Right atrium auricular region (tissue), 2 donors: ENCODE measurements around the gene TLDC2. TPM values are rescaled to one million over a fixed set of nuclear protein-coding genes. Genes with fewer than 3 reads are reported as not detected.

Experiments
- DNase-seq: peaks from one replicate; pipeline ENCODE4 v3.0.0-alpha.2; 2019; ENCODE audit warnings: low spot score
- H3K27ac ChIP-seq, 2 donors: fragments of 200-600 bp; sonication (generic); 1 replicate in 1 of 2; 2 replicates in 1 of 2; pipeline ENCODE4 v1.5.1; 2016 to 2019
- H3K27me3 ChIP-seq, 2 donors: fragments of 200-600 bp; sonication (generic); one replicate each; pipeline versions ENCODE4 v1.5.1 to v1.6.0; 2017 to 2019
- H3K36me3 ChIP-seq: fragments of 200-600 bp; sonication (generic); one replicate; pipeline ENCODE4 v1.5.1; 2016
- H3K4me1 ChIP-seq, 2 donors: fragments of 200-600 bp; sonication (generic); one replicate each; pipeline versions ENCODE4 v1.5.1 to v1.6.0; 2017 to 2019
- H3K4me3 ChIP-seq, 2 donors: fragments of 200-600 bp; sonication (generic); 1 replicate in 1 of 2; 2 replicates in 1 of 2; pipeline ENCODE4 v1.5.1; 2017 to 2019; ENCODE audit warnings: mild to moderate bottlenecking in 1 of 2, moderate library complexity in 1 of 2
- H3K9me3 ChIP-seq, 2 donors: fragments of 200-600 bp; sonication (generic); one replicate each; pipeline ENCODE4 v1.5.1; 2019
- total RNA-seq, 2 donors: library from RNA; depleted of rRNA; stranded (reverse); fragments of >200 nt; gene quantifications; one replicate each; pipeline ENCODE4 v1.1.0, GENCODE V29; 2016
- TF ChIP-seq, protein P1 (sequence below), 2 donors: fragments of 200-600 bp; sonication (generic); IDR thresholded peaks; one replicate each; pipeline ENCODE4 v1.5.1; 2019; ENCODE audit warnings: antibody characterized with exemption in 2 of 2

The TLDC2 gene
- total RNA-seq, 2 donors from 2014 or later = 0.30 TPM; not detected in 1

DNA sequence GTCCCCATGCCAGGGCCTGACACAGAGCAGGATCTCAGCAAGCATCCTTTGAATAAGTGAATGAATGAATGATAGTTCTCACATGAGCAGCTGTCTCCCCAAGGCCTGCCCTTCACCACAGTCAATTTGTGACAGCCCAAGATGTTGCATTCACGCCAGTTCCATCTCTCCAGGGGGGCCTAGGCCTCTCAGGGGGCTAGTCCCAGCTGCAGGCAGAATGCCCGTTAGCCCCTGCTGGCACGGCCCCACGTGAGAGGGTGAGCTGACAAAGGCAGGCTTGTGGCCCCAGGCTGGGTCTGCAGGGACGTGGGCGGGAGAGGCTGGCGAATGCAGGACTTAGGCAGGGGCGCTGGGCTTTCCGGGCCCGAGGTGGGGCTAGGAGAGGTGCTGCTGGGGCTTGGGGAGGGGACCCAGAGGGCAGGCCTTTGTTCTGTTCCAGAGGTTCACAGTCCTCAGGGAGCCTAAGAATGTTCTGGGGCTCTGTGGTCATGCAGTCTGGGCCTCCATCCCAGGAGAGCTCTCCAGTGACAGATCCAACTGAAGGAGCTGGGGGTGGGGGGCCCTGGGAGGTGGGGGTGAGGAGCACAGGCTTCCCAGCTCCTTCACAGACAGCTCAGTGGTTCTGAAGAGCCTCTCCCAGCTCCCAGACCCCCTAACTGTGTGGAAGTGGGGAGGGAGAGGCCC, 30.5 kb upstream of the TLDC2 start:
- Histone ChIP-seq H3K4me1 (peaks cover 3 to 77% of the 10 kb centered on the region in 2 donors), H3K9me3 (no peaks in the 10 kb centered on the region), H3K27me3 (no peaks in the 10 kb centered on the region), H3K4me3 (no peak overlapping the region), H3K27ac (peak overlapping the region; percentile 67 to 89), H3K36me3 (no peaks in the 10 kb centered on the region)
- TF ChIP-seq, protein P1, sequence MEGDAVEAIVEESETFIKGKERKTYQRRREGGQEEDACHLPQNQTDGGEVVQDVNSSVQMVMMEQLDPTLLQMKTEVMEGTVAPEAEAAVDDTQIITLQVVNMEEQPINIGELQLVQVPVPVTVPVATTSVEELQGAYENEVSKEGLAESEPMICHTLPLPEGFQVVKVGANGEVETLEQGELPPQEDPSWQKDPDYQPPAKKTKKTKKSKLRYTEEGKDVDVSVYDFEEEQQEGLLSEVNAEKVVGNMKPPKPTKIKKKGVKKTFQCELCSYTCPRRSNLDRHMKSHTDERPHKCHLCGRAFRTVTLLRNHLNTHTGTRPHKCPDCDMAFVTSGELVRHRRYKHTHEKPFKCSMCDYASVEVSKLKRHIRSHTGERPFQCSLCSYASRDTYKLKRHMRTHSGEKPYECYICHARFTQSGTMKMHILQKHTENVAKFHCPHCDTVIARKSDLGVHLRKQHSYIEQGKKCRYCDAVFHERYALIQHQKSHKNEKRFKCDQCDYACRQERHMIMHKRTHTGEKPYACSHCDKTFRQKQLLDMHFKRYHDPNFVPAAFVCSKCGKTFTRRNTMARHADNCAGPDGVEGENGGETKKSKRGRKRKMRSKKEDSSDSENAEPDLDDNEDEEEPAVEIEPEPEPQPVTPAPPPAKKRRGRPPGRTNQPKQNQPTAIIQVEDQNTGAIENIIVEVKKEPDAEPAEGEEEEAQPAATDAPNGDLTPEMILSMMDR (IDR thresholded peaks at IDR 0.05) = no peak
- no peak for DNase-seq

DNA sequence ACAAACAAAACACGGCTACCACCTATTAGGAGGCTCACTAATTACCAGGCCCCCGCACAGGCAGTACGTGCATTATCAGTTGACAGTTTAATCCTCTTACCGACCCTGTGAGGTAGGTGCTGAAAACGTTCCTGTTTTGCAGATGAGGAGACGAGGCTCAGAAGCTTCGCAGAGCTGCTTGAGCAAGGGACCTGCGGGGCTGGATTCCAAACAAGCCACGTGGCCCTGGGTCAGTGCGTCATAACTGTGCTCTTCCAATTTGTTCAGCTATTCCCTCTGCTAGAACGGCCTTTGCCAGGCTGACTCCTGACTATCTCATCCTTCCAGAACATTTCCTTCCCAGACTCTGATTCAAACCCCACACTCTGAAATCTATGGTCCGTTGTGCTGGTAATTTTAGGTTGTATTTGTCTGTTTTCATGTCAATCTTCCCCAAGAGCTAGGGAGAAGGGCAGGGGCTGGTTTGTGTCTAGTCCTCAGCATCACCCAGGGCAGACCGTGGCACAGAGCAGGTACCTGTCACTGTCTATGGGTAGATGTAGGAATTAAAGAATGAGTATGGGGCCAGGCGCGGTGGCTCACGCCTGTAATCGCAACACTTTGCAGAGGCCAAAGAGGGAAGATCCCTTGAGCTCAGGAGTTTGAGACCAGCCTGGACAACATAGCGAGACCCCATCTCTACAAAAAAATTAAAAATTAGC, 28.8 kb upstream of the TLDC2 start:
- Histone ChIP-seq H3K4me3 (no peak overlapping the region), H3K27ac (peak overlapping the region; percentile 67 to 89), H3K9me3 (no peaks in the 10 kb centered on the region), H3K36me3 (no peaks in the 10 kb centered on the region), H3K4me1 (peaks cover 3 to 82% of the 10 kb centered on the region in 2 donors), H3K27me3 (no peaks in the 10 kb centered on the region)
- peak; percentile 95 for DNase-seq
- TF ChIP-seq, protein P1 (IDR thresholded peaks at IDR 0.05) = no peak

DNA sequence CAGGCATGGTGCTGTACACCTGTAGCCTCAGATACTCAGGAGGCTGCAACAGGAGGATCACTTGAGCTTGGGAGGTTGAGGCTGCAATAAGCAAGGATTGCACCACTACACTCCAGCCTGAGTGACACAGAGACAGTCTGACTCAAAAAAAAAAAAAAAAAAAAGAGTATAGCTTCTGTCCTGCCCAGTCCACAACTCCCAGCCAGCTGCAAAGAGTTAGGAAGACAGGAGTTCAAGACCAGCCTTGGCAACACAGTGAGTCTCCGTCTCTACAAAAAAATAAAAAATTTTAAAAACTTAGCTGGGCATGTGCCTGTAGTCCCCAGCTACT, 28.3 kb upstream of the TLDC2 start:
- Histone ChIP-seq H3K36me3 (no peaks in the 10 kb centered on the region), H3K9me3 (no peaks in the 10 kb centered on the region), H3K4me3 (no peak overlapping the region), H3K27ac (peak overlapping the region; percentile 67 to 89), H3K4me1 (peaks cover 3 to 82% of the 10 kb centered on the region in 2 donors), H3K27me3 (no peaks in the 10 kb centered on the region)
- TF ChIP-seq, protein P1 (IDR thresholded peaks at IDR 0.05) = no peak
- no peak for DNase-seq

DNA sequence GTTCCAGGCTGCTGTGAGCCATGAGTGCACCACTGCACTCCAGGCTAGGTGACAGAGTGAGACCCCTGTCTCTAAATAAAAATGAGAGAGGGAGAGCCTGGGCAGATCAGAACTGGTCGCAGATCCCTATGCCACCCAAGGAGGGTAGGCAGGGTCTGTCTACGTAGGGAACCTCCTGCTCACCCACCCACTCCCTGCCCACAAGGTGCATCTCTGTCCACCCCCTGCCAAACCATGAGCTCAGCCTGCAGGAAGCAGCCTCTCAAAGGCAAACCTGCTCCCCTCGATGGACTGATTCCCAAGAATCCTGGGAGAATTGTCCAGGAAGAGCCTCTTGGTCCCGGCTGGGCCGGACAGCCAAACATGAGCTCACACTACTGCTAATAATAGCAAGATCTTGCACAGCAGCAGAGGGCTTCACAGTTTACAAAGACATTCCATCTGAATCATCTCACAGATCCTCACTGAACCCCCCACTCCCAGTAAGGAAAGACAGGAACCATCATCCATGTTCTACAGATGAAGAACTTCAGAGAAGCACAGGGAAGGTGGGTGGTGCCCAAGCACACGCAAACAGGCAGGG, 27.8 kb upstream of the TLDC2 start:
- peak; percentile 81 for DNase-seq
- peaks cover 3 to 81% of the 10 kb centered on the region in 2 donors for H3K4me1 ChIP-seq
- TF ChIP-seq, protein P1 (IDR thresholded peaks at IDR 0.05) = no peak
- no peaks in the 10 kb centered on the region for H3K9me3 ChIP-seq
- H3K27me3 ChIP-seq = no peaks in the 10 kb centered on the region
- no peaks in the 10 kb centered on the region for H3K36me3 ChIP-seq
- no peak overlapping the region for H3K4me3 ChIP-seq
- peak overlapping the region; percentile 67 to 89 for H3K27ac ChIP-seq

DNA sequence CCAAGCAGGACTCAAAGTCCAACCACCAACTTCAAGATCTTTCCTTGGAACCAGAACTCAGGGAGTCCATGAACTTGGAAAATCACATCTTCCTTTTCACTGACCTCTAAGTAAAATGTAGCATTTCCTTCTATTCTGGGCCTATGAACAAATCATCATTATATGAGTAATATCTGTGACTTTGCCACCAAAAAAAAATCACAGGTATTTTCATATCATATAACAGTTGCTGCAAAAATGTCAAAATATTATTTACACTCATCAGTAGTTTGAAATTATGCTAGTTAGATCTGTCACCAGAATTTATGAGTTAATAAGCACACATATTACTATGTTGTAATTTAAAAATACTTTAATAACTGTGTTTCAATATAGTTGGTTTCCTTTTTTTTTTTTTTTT, 27.3 kb upstream of the TLDC2 start:
- peaks cover 3 to 81% of the 10 kb centered on the region in 2 donors for H3K4me1 ChIP-seq
- no peaks in the 10 kb centered on the region for H3K36me3 ChIP-seq

More for the DNA sequence above, 27.3 kb upstream of the TLDC2 start:
- Histone ChIP-seq H3K27ac (peak overlapping the region; percentile 67 to 89), H3K9me3 (no peaks in the 10 kb centered on the region), H3K27me3 (no peaks in the 10 kb centered on the region), H3K4me3 (no peak overlapping the region)
- DNase-seq = no peak
- TF ChIP-seq, protein P1 (IDR thresholded peaks at IDR 0.05) = no peak
